NCI-H226 (cell line): ENCODE measurements around the gene PDE10A.
A peak's percentile ranks its signal among the peaks of the same experiment; 100 is the strongest.

Experiments used
- DNase-seq: peaks from one replicate; pipeline ENCODE4 v3.0.0-alpha.2; 2015

PDE10A gene

GRCh38 chr6:165653607-165654006 is 9.4 kb downstream of the PDE10A start:
- DNase-seq: no peak

- DNase-seq: no peak
Observed at GRCh38 chr6:165653196-165653595, 9.8 kb downstream of the PDE10A start.

- DNase-seq: no peak
Observed at GRCh38 chr6:165652766-165653165, 10.3 kb downstream of the PDE10A start.

- DNase-seq: peak; percentile 75
Observed at GRCh38 chr6:165649166-165650137, 13.6 kb downstream of the PDE10A start.

- DNase-seq: no peak
Observed at GRCh38 chr6:165647041-165647440, 16.0 kb downstream of the PDE10A start.

- DNase-seq: no peak
Observed at GRCh38 chr6:165645919-165646318, 17.1 kb downstream of the PDE10A start.

- DNase-seq: no peak
Observed at GRCh38 chr6:165644586-165645266, 18.3 kb downstream of the PDE10A start.

- no peak for DNase-seq
Observed at GRCh38 chr6:165643015-165643414, 20.0 kb downstream of the PDE10A start.

- no peak for DNase-seq
Observed at GRCh38 chr6:165641672-165642156, 21.3 kb downstream of the PDE10A start.

- DNase-seq: no peak
Observed at GRCh38 chr6:165640806-165641205, 22.2 kb downstream of the PDE10A start.

GRCh38 chr6:165638530-165638929 is 24.5 kb downstream of the PDE10A start:
- no peak for DNase-seq

- DNase-seq: no peak
Observed at GRCh38 chr6:165637586-165637985, 25.5 kb downstream of the PDE10A start.

GRCh38 chr6:165636402-165637048 is 26.5 kb downstream of the PDE10A start:
- DNase-seq: no peak

GRCh38 chr6:165635965-165636364 is 27.1 kb downstream of the PDE10A start:
- peak; percentile 27 for DNase-seq

GRCh38 chr6:165634101-165634880 is 28.8 kb downstream of the PDE10A start:
- DNase-seq: no peak

- DNase-seq: peak; percentile 58
Observed at GRCh38 chr6:165632194-165632593, 30.8 kb downstream of the PDE10A start.

- DNase-seq: no peak
Observed at GRCh38 chr6:165630544-165630953, 32.5 kb downstream of the PDE10A start.

- DNase-seq: peak; percentile 45
Observed at GRCh38 chr6:165628955-165629354, 34.1 kb downstream of the PDE10A start.

- DNase-seq: no peak
Observed at GRCh38 chr6:165627366-165627765, 35.7 kb downstream of the PDE10A start.

- DNase-seq: no peak
Observed at GRCh38 chr6:165626711-165627110, 36.3 kb downstream of the PDE10A start.

GRCh38 chr6:165624871-165625639 is 38.0 kb downstream of the PDE10A start:
- DNase-seq: no peak

GRCh38 chr6:165621940-165622339 is 41.1 kb downstream of the PDE10A start:
- DNase-seq: no peak
